Endothelial cell of umbilical vein (primary cell): ENCODE results near the gene PLXNB2.

Experiments used
- CTCF ChIP-seq, 2 donors: IDR thresholded peaks; 1 replicate in 1 of 2; 2 replicates in 1 of 2; pipeline ENCODE4 v1.5.1; 2011; ENCODE audit warnings: low read length in 2 of 2, mild to moderate bottlenecking in 2 of 2, moderate library complexity in 2 of 2, control low read depth in 1 of 2, inconsistent platforms in 1 of 2, low read depth in 1 of 2; ENCODE audit not compliant: insufficient read depth in 1 of 2; ENCODE audit errors: extremely low read depth in 1 of 2
- POLR2A ChIP-seq: IDR thresholded peaks from 2 replicates; pipeline ENCODE4 v1.6.1; 2012; ENCODE audit warnings: low read depth, mild to moderate bottlenecking, control low read depth, low read length
- POLR2AphosphoS5 ChIP-seq: IDR thresholded peaks from 2 replicates; pipeline ENCODE4 v1.6.1; 2012; ENCODE audit warnings: low read depth, mild to moderate bottlenecking, control low read depth, low read length, moderate library complexity; ENCODE audit not compliant: insufficient read depth

GRCh38 chr22:50320671-50321325, 13.4 kb upstream of the PLXNB2 start:
- TF ChIP-seq POLR2A (no peak), POLR2AphosphoS5 (no peak), CTCF (IDR thresholded peaks at IDR 0.05; ENCODE audit: extremely low read depth in 1 of 2, insufficient read depth in 1 of 2, low read depth in 1 of 2, low read length in 2 of 2) (no peak)
